ENCODE measurements around the gene SIT1. TPM values are rescaled to one million over a fixed set of nuclear protein-coding genes. Genes with fewer than 3 reads are reported as not detected.
A peak's percentile ranks its signal among the peaks of the same experiment; 100 is the strongest.

SIT1 gene, protein sequence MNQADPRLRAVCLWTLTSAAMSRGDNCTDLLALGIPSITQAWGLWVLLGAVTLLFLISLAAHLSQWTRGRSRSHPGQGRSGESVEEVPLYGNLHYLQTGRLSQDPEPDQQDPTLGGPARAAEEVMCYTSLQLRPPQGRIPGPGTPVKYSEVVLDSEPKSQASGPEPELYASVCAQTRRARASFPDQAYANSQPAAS
- total RNA-seq, result 0.36 TPM in 1 of 2 replicates, not detected in the other

DNA sequence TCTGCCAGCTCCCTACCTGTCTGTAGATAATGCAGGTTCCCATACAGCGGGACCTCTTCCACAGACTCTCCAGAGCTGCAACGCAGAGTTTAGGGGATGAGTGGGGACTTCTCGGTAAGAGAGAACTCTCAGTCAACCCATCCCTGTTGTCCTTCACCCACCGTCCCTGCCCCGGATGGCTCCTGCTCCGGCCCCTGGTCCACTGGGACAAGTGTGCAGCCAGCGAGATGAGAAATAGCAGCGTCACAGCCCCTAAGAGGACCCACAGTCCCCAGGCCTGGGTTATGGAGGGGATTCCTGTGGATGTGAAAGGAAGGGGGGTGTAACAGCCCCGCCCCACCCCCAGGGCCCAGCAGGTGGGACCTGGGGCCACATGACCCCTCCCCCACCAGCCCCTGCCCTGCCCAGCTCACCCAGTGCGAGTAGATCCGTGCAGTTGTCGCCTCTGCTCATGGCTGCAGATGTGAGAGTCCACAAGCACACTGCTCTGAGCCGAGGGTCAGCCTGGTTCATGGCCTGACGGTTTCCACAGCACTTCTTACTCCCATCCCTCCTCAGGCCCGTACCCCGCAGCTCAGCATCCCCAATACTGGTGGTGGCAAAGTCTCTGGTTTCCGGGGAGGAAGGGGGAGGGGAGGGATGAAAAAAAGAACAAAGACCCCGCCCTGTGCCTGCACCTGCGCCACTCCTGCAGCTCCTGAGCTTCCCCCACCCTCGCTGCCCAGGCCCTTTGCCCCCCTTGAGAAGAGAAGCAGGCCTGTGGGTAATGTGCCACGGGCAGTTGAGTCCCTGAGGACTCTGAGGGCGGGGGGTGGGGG, at the start of gene SIT1:
Gene SIT1, minus strand, starts transcription at position 591 of the 818 bp plus-strand sequence. Its CDS starts 78 bp downstream, at position 513.
- Histone ChIP-seq H3K79me2 (ENCODE audit: insufficient read depth, low read length) (no peaks in the 10 kb centered on the region), H3K4me3 (ENCODE audit: insufficient read depth, low read length) (no peak within 1 kb of the TSS), H3K4me1 (ENCODE audit: insufficient read depth, low read length) (peaks cover 56% of the 10 kb centered on the region), H3K4me2 (ENCODE audit: insufficient read depth, low read length) (no peak within 1 kb of the TSS), H2AFZ (ENCODE audit: low read length) (peak within 1 kb of the TSS; percentile 81), H4K20me1 (ENCODE audit: insufficient read depth, low read length) (no peaks in the 10 kb centered on the region), H3K9me3 (ENCODE audit: low read depth, low read length) (no peaks in the 10 kb centered on the region), H3K36me3 (ENCODE audit: insufficient read depth, low read length) (no peaks in the 10 kb centered on the region), H3K27me3 (ENCODE audit: insufficient read depth, low read length) (no peaks in the 10 kb centered on the region), H3K27ac (ENCODE audit: low read depth, low read length) (peak within 1 kb of the TSS; percentile 76)
- TF ChIP-seq, protein P1, sequence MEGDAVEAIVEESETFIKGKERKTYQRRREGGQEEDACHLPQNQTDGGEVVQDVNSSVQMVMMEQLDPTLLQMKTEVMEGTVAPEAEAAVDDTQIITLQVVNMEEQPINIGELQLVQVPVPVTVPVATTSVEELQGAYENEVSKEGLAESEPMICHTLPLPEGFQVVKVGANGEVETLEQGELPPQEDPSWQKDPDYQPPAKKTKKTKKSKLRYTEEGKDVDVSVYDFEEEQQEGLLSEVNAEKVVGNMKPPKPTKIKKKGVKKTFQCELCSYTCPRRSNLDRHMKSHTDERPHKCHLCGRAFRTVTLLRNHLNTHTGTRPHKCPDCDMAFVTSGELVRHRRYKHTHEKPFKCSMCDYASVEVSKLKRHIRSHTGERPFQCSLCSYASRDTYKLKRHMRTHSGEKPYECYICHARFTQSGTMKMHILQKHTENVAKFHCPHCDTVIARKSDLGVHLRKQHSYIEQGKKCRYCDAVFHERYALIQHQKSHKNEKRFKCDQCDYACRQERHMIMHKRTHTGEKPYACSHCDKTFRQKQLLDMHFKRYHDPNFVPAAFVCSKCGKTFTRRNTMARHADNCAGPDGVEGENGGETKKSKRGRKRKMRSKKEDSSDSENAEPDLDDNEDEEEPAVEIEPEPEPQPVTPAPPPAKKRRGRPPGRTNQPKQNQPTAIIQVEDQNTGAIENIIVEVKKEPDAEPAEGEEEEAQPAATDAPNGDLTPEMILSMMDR (IDR thresholded peaks at IDR 0.05; ENCODE audit: extremely low read depth, low read depth, low read length), result no peak
- DNase-seq (ENCODE audit: insufficient read length, low spot score, missing footprints), result no peak

DNA sequence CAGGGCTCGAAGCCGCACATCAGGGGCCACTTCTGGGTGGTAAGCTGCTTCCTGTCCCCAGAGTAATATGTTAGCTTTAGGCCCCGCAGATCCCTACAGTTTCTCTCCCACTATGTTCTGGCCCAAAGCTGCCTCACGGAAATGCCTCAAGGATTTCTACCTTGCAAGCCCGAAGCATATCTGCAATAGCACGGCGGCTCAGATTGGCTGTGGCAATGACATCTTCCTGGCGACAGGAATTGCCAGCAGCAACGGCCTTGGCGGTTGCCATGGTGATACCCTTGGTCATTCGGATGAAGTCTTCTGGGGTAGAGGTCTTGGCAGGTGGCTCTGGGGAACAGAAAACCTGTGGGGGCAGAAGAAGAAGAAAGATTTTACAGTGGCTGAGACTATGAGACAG, 49.3 kb upstream of the SIT1 start:
- H3K4me1 ChIP-seq (ENCODE audit: insufficient read depth, low read length), result peaks cover 9% of the 10 kb centered on the region
- H3K4me2 ChIP-seq (ENCODE audit: insufficient read depth, low read length), result no peak overlapping the region
- peaks cover 52% of the 10 kb centered on the region for H4K20me1 ChIP-seq (ENCODE audit: insufficient read depth, low read length)
- peaks cover 95% of the 10 kb centered on the region for H3K36me3 ChIP-seq (ENCODE audit: insufficient read depth, low read length)
- no peaks in the 10 kb centered on the region for H3K9me3 ChIP-seq (ENCODE audit: low read depth, low read length)
- H3K4me3 ChIP-seq (ENCODE audit: insufficient read depth, low read length), result no peak overlapping the region
- TF ChIP-seq, protein P1 (IDR thresholded peaks at IDR 0.05; ENCODE audit: extremely low read depth, low read depth, low read length), result no peak
- H3K27ac ChIP-seq (ENCODE audit: low read depth, low read length), result peak overlapping the region; percentile 5
- peaks cover 18% of the 10 kb centered on the region for H3K79me2 ChIP-seq (ENCODE audit: insufficient read depth, low read length)
- DNase-seq (ENCODE audit: insufficient read length, low spot score, missing footprints), result peak; percentile 43
- H3K27me3 ChIP-seq (ENCODE audit: insufficient read depth, low read length), result no peaks in the 10 kb centered on the region
- H2AFZ ChIP-seq (ENCODE audit: low read length), result no peak overlapping the region

DNA sequence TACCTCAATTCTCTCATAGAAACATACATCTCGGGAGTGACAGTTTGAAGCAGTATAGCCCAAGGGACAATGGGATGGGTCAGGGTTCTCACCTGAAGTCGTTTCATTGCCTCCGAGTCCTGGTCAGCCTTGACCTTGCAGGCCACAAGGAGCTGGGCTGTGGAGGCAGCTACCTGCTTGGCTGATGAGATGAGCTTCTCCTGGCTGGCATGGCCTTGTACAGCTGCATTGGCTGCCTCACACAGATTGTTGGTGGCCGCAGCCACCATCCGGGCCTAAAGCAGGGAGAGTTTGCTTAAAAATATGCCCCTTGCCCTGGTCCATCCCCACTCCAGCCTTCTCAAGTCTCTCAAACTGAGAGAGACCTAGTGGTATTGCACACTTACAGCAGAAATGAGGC, 47.5 kb upstream of the SIT1 start:
- TF ChIP-seq, protein P1 (IDR thresholded peaks at IDR 0.05; ENCODE audit: extremely low read depth, low read depth, low read length), result no peak
- Histone ChIP-seq H3K27ac (ENCODE audit: low read depth, low read length) (no peak overlapping the region), H3K4me3 (ENCODE audit: insufficient read depth, low read length) (no peak overlapping the region), H3K36me3 (ENCODE audit: insufficient read depth, low read length) (peaks cover 77% of the 10 kb centered on the region), H3K4me2 (ENCODE audit: insufficient read depth, low read length) (no peak overlapping the region), H2AFZ (ENCODE audit: low read length) (no peak overlapping the region), H3K4me1 (ENCODE audit: insufficient read depth, low read length) (peaks cover 9% of the 10 kb centered on the region), H3K9me3 (ENCODE audit: low read depth, low read length) (no peaks in the 10 kb centered on the region), H3K27me3 (ENCODE audit: insufficient read depth, low read length) (no peaks in the 10 kb centered on the region), H4K20me1 (ENCODE audit: insufficient read depth, low read length) (peaks cover 37% of the 10 kb centered on the region), H3K79me2 (ENCODE audit: insufficient read depth, low read length) (peaks cover 16% of the 10 kb centered on the region)
- peak; percentile 29 for DNase-seq (ENCODE audit: insufficient read length, low spot score, missing footprints)

DNA sequence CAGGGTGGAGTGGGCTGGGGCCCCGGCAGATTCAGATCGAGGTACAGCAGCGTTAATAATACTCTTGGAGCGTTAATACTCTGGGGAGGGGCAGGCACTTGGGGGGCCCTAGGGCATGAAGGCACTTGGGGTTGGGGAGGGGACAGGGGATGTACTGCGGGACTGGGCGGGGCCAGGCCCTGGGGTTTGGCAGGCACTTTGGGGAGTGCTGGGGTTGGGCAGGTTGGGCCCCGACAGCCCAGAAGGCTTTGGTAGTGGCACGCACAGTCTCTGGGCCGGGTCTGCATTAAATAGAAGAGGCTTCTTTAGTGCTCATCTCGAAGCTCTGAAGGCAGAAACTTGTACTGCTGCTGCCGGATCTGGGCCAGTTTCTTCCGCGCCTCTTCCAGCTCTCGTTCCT, 46.8 kb upstream of the SIT1 start:
- Histone ChIP-seq H3K79me2 (ENCODE audit: insufficient read depth, low read length) (peaks cover 16% of the 10 kb centered on the region), H3K36me3 (ENCODE audit: insufficient read depth, low read length) (peaks cover 69% of the 10 kb centered on the region), H4K20me1 (ENCODE audit: insufficient read depth, low read length) (peaks cover 37% of the 10 kb centered on the region), H3K4me2 (ENCODE audit: insufficient read depth, low read length) (no peak overlapping the region), H3K9me3 (ENCODE audit: low read depth, low read length) (no peaks in the 10 kb centered on the region), H3K27ac (ENCODE audit: low read depth, low read length) (no peak overlapping the region), H3K27me3 (ENCODE audit: insufficient read depth, low read length) (no peaks in the 10 kb centered on the region), H3K4me3 (ENCODE audit: insufficient read depth, low read length) (no peak overlapping the region), H3K4me1 (ENCODE audit: insufficient read depth, low read length) (peaks cover 9% of the 10 kb centered on the region), H2AFZ (ENCODE audit: low read length) (no peak overlapping the region)
- peak; percentile 27 for DNase-seq (ENCODE audit: insufficient read length, low spot score, missing footprints)
- TF ChIP-seq, protein P1 (IDR thresholded peaks at IDR 0.05; ENCODE audit: extremely low read depth, low read depth, low read length), result no peak
